ENCODE results near the gene NEUROD2. TPM values are rescaled to one million over a fixed set of nuclear protein-coding genes. Genes with fewer than 3 reads are reported as not detected.

The NEUROD2 gene
- total and polyA plus RNA-seq, 2 of the 8 experiments (the other 6 are each of a cell fraction or from before 2014, with no cell fraction given), result not detected

DNA sequence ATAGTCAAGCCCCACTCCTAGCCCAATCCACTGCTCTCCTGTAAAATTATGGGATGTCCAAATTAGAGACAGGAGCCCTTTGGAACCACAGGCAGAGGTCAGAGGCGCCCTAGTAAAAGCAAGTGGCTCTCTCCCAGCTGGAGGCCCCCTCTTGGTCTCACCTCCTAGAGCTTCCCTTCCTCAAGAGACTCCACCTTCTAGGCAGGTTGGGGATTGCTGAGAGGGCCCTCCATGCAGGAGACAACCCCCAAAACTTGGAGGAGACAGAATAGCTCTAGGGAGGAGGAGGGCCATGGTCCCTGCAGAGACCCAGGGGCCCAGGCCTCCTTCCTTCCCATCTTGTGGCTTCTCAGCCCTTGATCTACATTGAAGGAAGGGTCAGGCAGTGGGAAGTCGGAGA is 29.4 kb downstream of the NEUROD2 start:
- no peak overlapping the region for H3K56ac ChIP-seq (replicated peaks; ENCODE audit: insufficient read length, low read depth, low read length)
- H2BK12ac ChIP-seq (ENCODE audit: low read depth, low read length), result peak overlapping the region; percentile 95; the same call in 1 of the 2 replicates
- no peaks in the 10 kb centered on the region for H3K9me3 ChIP-seq (ENCODE audit: insufficient read depth in 2 of 2, low read depth in 1 of 2, low read length in 1 of 2)
- H2AK5ac ChIP-seq (ENCODE audit: low read depth, low read length), result no peak overlapping the region
- H2BK120ac ChIP-seq (replicated peaks; ENCODE audit: low read depth, low read length), result no peak overlapping the region
- no peak overlapping the region for H3K14ac ChIP-seq (ENCODE audit: insufficient read length)
- H3K27ac ChIP-seq (ENCODE audit: low read depth, low read length), result no peak overlapping the region
- no peaks in the 10 kb centered on the region for H3K36me3 ChIP-seq (ENCODE audit: control insufficient read depth in 2 of 4, insufficient read depth in 4 of 4, low read length in 3 of 4)
- H3K23ac ChIP-seq (ENCODE audit: insufficient read length), result no peak overlapping the region
- H3K23me2 ChIP-seq (ENCODE audit: low read depth, low read length), result peaks cover 2% of the 10 kb centered on the region; the same call in 1 of the 2 replicates
- no peaks in the 10 kb centered on the region for H4K20me1 ChIP-seq (replicated peaks in 1 of 2; ENCODE audit: control insufficient read depth in 1 of 2, insufficient read depth in 2 of 2, low read length in 2 of 2)
- FAIRE-seq (no peak), DNase-seq (ENCODE audit: low read depth in 1 of 2, low spot score in 2 of 2) (no peak)
- H4K91ac ChIP-seq (replicated peaks; ENCODE audit: insufficient read length, low read length), result no peak overlapping the region
- H3K79me2 ChIP-seq (ENCODE audit: control insufficient read depth in 1 of 2, insufficient read depth in 2 of 2, low read length in 2 of 2), result no peaks in the 10 kb centered on the region
- peak overlapping the region; percentile 24 for H3K4ac ChIP-seq (replicated peaks; ENCODE audit: insufficient read length, low read depth, low read length)
- peak overlapping the region; percentile 79 for H3K18ac ChIP-seq (ENCODE audit: extremely low read depth, low read length)
- ChIA-PET POLR2A (ENCODE audit: partially characterized antibody) (no interaction called here), CTCF (ENCODE audit: partially characterized antibody) (interaction anchor here (0.6 to 11.6 kb wide), 15 partner anchors 8 to 93 kb away, joined by 3 to 167 read pairs (median 11); partner anchors contain the start of gene PPP1R1B)
- peak overlapping the region in 1 of 2 experiments; percentile 8; a peak in 3 of 4 replicates for H3K4me2 ChIP-seq (ENCODE audit: insufficient read depth in 1 of 2, low read depth in 2 of 2, low read length in 2 of 2)
- TF ChIP-seq ZNF274 (IDR thresholded peaks at IDR 0.05; ENCODE audit: borderline replicate concordance, extremely low read depth, low read length), result no peak
- TF ChIP-seq EZH2 (IDR thresholded peaks at IDR 0.05; ENCODE audit: low read depth, low read length, severe bottlenecking), result no peak
- no peak for TF ChIP-seq SP4 (IDR thresholded peaks at IDR 0.05; ENCODE audit: low read length)
- TF ChIP-seq CHD2 (IDR thresholded peaks at IDR 0.05; ENCODE audit: low read length), result no peak
- TF ChIP-seq CBX5 (IDR thresholded peaks at IDR 0.05; ENCODE audit: low read depth, low read length), result no peak
- no peak for TF ChIP-seq CTCF (IDR thresholded peaks at IDR 0.05; ENCODE audit: control extremely low read depth in 1 of 3, insufficient read depth in 1 of 3, low read depth in 1 of 3, low read length in 3 of 3)
- no peak for TF ChIP-seq TCF12 (IDR thresholded peaks at IDR 0.05; ENCODE audit: low read depth, low read length)
- TF ChIP-seq RXRA (IDR thresholded peaks at IDR 0.05; ENCODE audit: insufficient read depth, low read depth, low read length), result no peak
- no peak for TF ChIP-seq FOSL1 (IDR thresholded peaks at IDR 0.05; ENCODE audit: insufficient read depth, low read depth, low read length)
- no peak for TF ChIP-seq KDM4A (IDR thresholded peaks at IDR 0.05; ENCODE audit: low read depth, low read length, severe bottlenecking)
- H2BK5ac ChIP-seq (ENCODE audit: low read depth, low read length), result no peak overlapping the region; the same call in 1 of the 2 replicates
- H3K4me1 ChIP-seq (replicated peaks in 1 of 4; ENCODE audit: control insufficient read depth in 3 of 4, insufficient read depth in 4 of 4, low read length in 3 of 4), result peaks cover 13 to 26% (median 17%) of the 10 kb centered on the region in 4 experiments
- peaks cover 0 to 4% (median 2%) of the 10 kb centered on the region in 4 experiments; a peak in 3 of 7 replicates for H3K27me3 ChIP-seq (replicated peaks in 1 of 4; ENCODE audit: control insufficient read depth in 3 of 4, extremely low read depth in 1 of 4, insufficient read depth in 3 of 4, low read length in 3 of 4)
- no peak overlapping the region for H4K5ac ChIP-seq (ENCODE audit: insufficient read length, low read depth, low read length)
- peak overlapping the region; percentile 80; the same call in 1 of the 2 replicates for H2BK20ac ChIP-seq (ENCODE audit: low read length)
- 77% methylated on average over 2 of the region's 2 CpGs; no CpG with 5 or more reads in 1 of the 2 experiments for WGBS, 2 experiments (ENCODE audit: extremely low coverage in 1 of 2, insufficient coverage in 1 of 2, insufficient read length in 1 of 2, insufficient replicate concordance in 2 of 2, low coverage in 1 of 2, low lambda C conversion rate in 2 of 2, missing lambda C conversion rate in 1 of 2)
- H2BK15ac ChIP-seq (ENCODE audit: low read length), result peak overlapping the region; percentile 89; the same call in 1 of the 2 replicates
- H2AFZ ChIP-seq (ENCODE audit: low read length), result no peak overlapping the region
- H3K9ac ChIP-seq (replicated peaks in 1 of 4; ENCODE audit: extremely low read depth in 1 of 4, low read depth in 3 of 4, low read length in 3 of 4), result no peak overlapping the region
- no peak overlapping the region for H3K4me3 ChIP-seq (ENCODE audit: extremely low read depth in 1 of 4, insufficient read depth in 2 of 4, low read depth in 3 of 4, low read length in 4 of 4)
- no peaks in the 10 kb centered on the region for H3K79me1 ChIP-seq (ENCODE audit: low read depth, low read length)
- H4K8ac ChIP-seq (ENCODE audit: extremely low read depth, insufficient read depth, low read length), result no peak overlapping the region
